Subcutaneous abdominal adipose tissue (tissue), 5 donors: ENCODE results near the gene MUC4.

Experiments
- H3K27ac ChIP-seq: one replicate; pipeline ENCODE4 v1.7.0; 2013; ENCODE audit warnings: low read depth, mild to moderate bottlenecking, inconsistent platforms, low read length, moderate library complexity
- H3K27me3 ChIP-seq, 5 donors: one replicate each; pipeline ENCODE4 v1.7.0; 2013; ENCODE audit warnings: low read length in 5 of 5, inconsistent platforms in 1 of 5; ENCODE audit not compliant: control insufficient read depth in 5 of 5, insufficient read depth in 4 of 5
- H3K36me3 ChIP-seq, 5 donors: one replicate each; pipeline ENCODE4 v1.7.0; 2013; ENCODE audit warnings: low read length in 5 of 5; ENCODE audit not compliant: control insufficient read depth in 5 of 5, insufficient read depth in 5 of 5
- H3K4me1 ChIP-seq, 5 donors: one replicate each; pipeline ENCODE4 v1.7.0; 2013; ENCODE audit warnings: low read length in 5 of 5, mild to moderate bottlenecking in 3 of 5, moderate library complexity in 1 of 5; ENCODE audit not compliant: control insufficient read depth in 5 of 5, insufficient read depth in 5 of 5
- H3K4me3 ChIP-seq, 5 donors: one replicate each; pipeline ENCODE4 v1.7.0; 2013; ENCODE audit warnings: low read length in 5 of 5, low read depth in 1 of 5
- H3K9ac ChIP-seq, 5 donors: one replicate each; pipeline ENCODE4 v1.7.0; 2013; ENCODE audit warnings: low read length in 5 of 5, mild to moderate bottlenecking in 4 of 5, moderate library complexity in 3 of 5
- H3K9me3 ChIP-seq, 5 donors: one replicate each; pipeline ENCODE4 v1.7.0; 2013; ENCODE audit warnings: low read length in 5 of 5; ENCODE audit not compliant: control insufficient read depth in 5 of 5
- donor health status: healthy.
- donor health status: healthy.
- donor health status: healthy.
- donor health status: healthy.
- donor health status: healthy.

Gene MUC4

DNA sequence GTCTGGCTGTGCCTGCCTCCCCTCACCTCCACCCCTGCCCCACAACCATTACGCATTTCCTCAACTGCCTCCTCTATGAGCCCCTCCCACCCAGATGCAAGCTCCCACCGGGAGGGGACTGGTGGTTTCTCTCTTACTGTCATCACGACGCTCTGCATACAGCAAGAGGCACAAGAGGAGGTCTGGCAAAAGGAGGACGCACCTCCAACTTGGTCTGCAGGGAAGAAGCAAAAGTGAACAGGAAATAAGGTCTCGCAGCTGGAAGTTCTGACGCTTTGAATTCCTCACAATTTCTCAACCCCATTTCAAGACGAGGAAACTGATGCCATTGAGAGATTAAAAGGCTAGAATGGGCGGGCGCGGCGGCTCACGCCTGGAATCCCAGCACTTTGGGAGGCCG, 42.3 kb upstream of the MUC4 start:
- no peak overlapping the region for H3K27ac ChIP-seq

DNA sequence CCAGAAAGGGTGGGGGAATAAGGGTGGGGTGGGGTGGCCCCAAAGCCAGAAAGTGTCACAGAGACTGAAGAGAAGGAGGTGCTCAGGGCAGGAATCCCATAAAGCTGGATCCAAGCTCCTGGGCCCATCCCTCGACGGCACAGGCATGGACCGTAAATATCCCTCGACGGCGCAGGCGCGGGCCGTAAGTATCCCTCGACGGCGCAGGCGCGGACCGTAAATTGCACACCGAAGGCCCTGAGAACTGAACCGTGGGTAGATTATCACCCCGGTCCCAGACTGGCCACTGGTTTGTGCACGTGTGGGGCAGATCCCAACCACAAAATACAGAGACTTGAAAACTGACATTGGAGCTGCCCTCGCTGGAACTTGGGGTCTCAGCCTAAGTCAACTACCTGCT, 41.3 kb upstream of the MUC4 start:
- Histone ChIP-seq H3K4me1 (peaks cover 0 to 5% (median 3%) of the 10 kb centered on the region in 5 donors), H3K27ac (no peak overlapping the region), H3K9me3 (no peaks in the 10 kb centered on the region), H3K36me3 (no peaks in the 10 kb centered on the region), H3K27me3 (peaks cover 0 to 8% (median 3%) of the 10 kb centered on the region in 5 donors), H3K9ac (no peak overlapping the region), H3K4me3 (no peak overlapping the region)

More for the DNA sequence above, 42.3 kb upstream of the MUC4 start:
- no peak overlapping the region for H3K4me3 ChIP-seq
- H3K27me3 ChIP-seq: peaks cover 0 to 8% (median 3%) of the 10 kb centered on the region in 5 donors
- H3K9me3 ChIP-seq: no peaks in the 10 kb centered on the region
- peaks cover under 1 to 5% (median 3%) of the 10 kb centered on the region in 5 donors for H3K4me1 ChIP-seq
- H3K9ac ChIP-seq: no peak overlapping the region
- no peaks in the 10 kb centered on the region for H3K36me3 ChIP-seq

DNA sequence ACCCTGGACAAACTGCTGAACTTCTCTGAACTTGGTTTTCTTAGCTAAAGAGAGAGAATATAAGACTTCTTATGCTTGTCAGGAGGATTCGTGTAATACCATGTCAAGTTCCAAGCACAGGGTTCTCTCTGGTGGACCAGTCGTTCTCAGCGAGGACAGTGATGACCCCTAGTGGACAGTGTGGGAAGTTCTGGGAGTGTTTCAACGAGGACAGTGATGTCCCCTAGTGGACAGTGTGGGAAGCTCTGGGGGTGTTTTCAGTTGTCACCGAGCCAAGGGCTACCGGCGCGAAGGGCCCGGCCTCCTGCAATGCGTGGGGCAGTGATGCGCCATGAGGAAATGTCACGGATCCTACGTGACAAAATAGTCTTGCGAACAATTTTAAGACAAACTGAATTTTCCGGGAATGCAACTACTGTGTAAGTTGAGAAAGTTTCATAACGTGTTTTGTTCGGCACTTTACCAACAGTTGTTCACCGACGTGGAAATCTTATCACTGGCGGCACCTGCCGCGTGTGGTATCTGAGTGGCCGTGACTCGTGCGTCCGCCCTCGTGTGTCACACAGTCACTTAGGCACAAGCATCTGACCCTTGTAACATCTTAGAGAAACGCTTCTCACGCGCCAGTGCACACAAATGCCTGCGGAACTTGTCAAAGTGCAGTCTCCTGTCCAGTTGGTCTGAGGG, 39.3 kb upstream of the MUC4 start:
- Histone ChIP-seq H3K36me3 (no peaks in the 10 kb centered on the region), H3K4me1 (peaks cover 3 to 14% (median 11%) of the 10 kb centered on the region in 5 donors), H3K27ac (no peak overlapping the region), H3K27me3 (peaks cover 0 to 8% (median 2%) of the 10 kb centered on the region in 5 donors), H3K9ac (no peak overlapping the region), H3K4me3 (no peak overlapping the region), H3K9me3 (no peaks in the 10 kb centered on the region)

DNA sequence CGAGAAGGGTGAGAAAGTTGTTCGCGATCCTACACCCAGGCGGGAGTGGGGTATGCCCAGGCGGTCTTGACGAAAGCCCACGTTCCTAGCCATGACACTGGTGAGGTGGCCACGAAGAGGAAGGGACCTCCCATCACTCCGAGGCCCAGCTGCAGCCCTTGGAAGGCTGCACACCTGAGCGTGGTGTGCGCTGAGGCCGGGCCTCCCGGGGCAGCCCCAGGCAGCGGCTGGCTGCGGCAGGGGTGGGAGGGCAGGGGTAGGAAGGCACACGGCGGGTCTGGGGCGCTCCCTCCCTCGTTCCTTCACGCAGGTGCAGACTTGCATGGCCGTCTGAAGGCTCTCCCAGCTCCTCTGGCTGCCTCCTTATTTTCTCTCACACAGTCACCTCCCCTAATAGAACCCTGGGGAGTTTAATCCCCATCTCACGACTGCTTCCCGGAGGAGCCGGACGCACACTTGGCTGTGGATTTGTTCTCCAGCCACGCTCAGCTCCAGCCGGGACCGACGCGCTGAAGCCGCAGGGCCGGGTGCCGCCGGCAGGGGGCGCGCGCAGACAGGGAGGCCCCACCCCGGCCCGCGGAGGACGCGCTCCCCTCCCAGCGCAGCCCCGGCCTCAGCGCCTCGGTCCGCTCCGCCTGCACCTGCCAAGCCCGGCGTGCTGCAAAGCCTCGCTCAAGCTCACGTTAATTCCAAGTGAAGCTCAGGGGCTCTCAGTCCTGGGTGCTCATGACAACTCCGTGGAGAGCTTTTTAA, 37.8 kb upstream of the MUC4 start:
- Histone ChIP-seq H3K36me3 (no peaks in the 10 kb centered on the region), H3K9me3 (no peaks in the 10 kb centered on the region), H3K27me3 (peaks cover 0 to 8% (median 2%) of the 10 kb centered on the region in 5 donors), H3K4me3 (no peak overlapping the region), H3K27ac (no peak overlapping the region), H3K9ac (no peak overlapping the region), H3K4me1 (peaks cover 3 to 14% (median 11%) of the 10 kb centered on the region in 5 donors)

DNA sequence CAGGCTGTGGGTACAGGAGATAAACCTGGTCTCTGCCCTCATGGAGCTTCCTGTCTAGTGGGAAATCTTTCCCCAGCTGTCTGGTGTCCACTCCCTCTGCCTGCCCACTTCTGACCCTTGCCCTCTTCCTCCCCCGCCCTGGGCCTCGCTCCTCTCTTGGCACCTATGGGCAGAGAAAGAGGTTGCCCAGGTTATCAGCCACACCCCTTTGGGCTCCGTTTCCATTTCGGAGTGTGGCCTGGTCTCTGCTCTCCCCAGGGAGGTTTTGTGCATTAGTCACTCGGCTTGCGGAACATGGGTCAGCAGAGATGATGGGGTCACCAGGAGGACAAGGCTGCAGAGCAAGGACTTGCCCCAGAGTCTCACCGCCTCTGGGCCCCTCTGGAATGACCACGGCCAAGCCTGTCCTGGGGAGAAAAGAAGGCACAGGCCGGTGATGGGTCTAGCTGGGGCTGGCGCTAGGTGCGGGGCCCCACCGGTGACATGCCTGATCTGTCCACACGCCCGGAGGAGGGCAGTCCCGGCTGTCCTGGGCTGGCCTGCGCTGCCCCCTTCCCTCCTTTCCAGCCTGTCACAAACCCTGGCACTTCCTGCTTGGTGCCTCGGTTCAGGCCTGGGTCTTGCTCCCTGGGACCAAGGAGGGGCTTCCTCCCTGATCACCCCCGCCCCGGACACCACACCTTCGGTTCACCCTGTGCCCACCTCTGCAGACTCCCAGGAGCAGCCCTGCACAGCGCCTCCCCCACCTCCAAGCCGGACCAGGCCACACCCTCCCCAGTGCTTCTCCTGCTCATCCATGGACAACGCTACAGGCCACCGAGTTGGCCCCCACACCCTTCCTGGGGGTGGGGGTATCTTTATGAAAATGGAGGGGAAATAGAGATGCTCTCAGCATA, 35.6 kb upstream of the MUC4 start:
- Histone ChIP-seq H3K36me3 (no peaks in the 10 kb centered on the region), H3K27ac (no peak overlapping the region), H3K27me3 (peaks cover 0 to 6% (median 2%) of the 10 kb centered on the region in 5 donors), H3K9me3 (no peaks in the 10 kb centered on the region), H3K4me1 (peaks cover 3 to 14% (median 11%) of the 10 kb centered on the region in 5 donors), H3K9ac (no peak overlapping the region), H3K4me3 (no peak overlapping the region)

DNA sequence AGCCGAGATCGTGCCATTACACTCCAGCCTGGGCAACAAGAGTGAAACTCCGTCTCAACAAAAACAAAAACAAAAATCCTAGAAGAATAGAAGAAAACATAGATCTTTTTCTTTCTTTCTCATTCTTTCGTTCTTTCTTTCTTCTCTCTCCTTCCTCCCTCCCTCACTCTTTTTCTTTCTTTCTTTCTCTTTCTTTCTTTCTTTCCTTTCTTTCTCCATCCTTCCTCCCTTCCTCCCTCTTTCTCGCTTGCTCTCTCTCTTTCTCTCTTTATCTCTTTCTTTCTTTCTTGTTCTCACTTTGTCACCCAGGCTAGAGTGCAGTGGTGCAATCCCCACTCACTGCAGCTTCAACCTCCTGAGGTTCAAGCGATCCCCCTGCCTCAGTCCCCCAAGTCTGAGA, 33.8 kb upstream of the MUC4 start:
- no peak overlapping the region for H3K4me3 ChIP-seq
- no peaks in the 10 kb centered on the region for H3K36me3 ChIP-seq
- peaks cover 0 to 14% (median 8%) of the 10 kb centered on the region in 5 donors for H3K4me1 ChIP-seq
- no peaks in the 10 kb centered on the region for H3K27me3 ChIP-seq
- H3K9ac ChIP-seq: no peak overlapping the region
- H3K9me3 ChIP-seq: no peaks in the 10 kb centered on the region
- no peak overlapping the region for H3K27ac ChIP-seq

DNA sequence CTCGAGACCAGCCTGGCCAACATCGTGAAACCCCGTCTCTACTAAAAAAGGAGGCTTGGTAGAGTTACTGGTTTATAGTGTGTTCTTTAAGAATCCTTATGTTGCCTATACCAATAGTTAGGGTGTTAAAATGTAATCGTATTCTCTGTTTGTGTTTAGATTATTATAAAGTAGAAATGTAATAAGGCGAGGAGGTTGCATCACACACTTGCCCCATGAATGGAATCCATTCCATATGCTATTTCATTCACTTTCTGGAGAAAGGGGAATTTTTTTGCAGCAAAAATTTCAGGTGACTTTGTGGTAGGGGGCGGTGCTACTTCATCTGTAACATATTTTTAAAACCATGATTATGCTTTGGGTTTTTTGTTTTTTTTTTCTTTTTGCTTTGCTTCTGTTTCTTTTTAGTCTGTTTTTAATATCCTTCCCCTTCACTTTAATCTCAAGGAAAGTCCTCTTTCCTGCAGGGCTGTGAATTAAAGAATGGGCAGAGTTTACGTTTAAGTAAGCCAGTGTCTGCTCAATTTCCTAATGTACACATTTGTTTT, 33.0 kb upstream of the MUC4 start:
- Histone ChIP-seq H3K9ac (no peak overlapping the region), H3K9me3 (no peaks in the 10 kb centered on the region), H3K27ac (no peak overlapping the region), H3K4me3 (no peak overlapping the region), H3K27me3 (peaks cover 0 to 2% (median 1%) of the 10 kb centered on the region in 5 donors), H3K36me3 (no peaks in the 10 kb centered on the region), H3K4me1 (peaks cover 0 to 14% (median 8%) of the 10 kb centered on the region in 5 donors)

DNA sequence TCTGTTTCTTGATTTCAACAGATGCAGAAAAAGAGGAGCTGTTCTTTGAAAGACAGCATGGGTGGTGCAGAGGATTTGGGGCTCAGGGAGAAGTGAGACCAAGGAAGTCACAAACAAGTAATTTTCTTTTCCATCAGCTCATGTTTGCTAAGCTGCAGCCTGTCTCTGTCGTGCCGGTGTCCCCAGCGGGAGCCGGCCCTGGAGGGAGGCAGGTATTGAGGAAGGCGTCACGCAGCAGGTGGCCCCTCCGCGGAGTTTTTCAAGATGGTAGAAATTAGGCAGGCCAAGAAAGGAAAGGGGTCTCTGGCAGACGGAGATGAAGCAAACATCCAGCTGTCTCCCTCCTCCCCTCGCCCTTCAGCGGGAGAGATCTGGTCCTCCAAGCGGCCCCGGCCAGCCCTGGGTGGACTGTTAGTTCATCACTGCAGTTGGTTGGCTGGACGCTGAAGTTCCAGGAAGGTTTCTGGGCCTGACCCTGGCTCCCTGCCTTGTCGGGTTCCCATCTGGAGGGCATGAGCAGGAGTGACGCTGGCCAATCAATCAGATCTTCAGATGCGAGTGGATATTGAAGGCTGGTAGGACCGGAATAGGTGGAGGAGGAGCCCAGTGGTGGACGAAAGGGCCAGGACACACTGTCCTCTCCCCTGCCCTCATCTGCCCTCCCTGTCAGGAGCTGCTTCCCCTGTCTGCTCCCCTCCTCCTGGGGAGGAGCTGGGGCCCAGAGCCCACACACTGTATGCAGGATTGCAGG, 27.7 kb upstream of the MUC4 start:
- H3K9ac ChIP-seq: no peak overlapping the region

DNA sequence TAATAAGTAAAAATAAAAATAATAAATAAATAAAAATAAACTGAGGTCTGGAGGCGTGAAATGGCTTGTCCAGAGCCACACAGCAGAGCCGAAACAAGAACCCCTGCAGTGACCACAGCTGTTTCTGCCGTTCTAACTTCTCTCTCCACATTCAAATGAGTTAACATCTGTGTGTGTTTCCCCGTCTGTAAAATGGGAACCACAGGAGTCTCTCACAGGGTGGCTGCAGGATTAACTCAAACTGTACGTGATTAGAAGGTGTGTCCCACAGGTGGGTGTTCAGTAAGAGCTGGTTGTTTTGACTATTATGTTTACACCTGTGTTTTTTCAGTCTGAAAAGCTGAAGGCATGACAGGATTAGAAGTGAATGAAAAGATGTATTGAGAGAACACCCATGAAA, 27.0 kb upstream of the MUC4 start:
- Histone ChIP-seq H3K4me3 (no peak overlapping the region), H3K9me3 (no peaks in the 10 kb centered on the region), H3K27me3 (peaks cover 0 to 14% (median 5%) of the 10 kb centered on the region in 5 donors), H3K36me3 (no peaks in the 10 kb centered on the region), H3K27ac (no peak overlapping the region), H3K4me1 (peaks cover 0 to 2% (median 0%) of the 10 kb centered on the region in 5 donors), H3K9ac (no peak overlapping the region)

More for the DNA sequence above, 27.7 kb upstream of the MUC4 start:
- peaks cover 0 to 14% (median 5%) of the 10 kb centered on the region in 5 donors for H3K27me3 ChIP-seq
- peaks cover 0 to 2% (median 0%) of the 10 kb centered on the region in 5 donors for H3K4me1 ChIP-seq
- no peak overlapping the region for H3K27ac ChIP-seq
- no peaks in the 10 kb centered on the region for H3K36me3 ChIP-seq
- H3K9me3 ChIP-seq: no peaks in the 10 kb centered on the region
- no peak overlapping the region for H3K4me3 ChIP-seq
